OCI-LY7 (cell line): Measurements from ENCODE around the gene UPK3A.

Experiments
- EZH2phosphoT487 ChIP-seq: fragments of 200-600 bp; sonication (generic); IDR thresholded peaks from 2 replicates; pipeline ENCODE4 v1.6.1; 2018; ENCODE audit warnings: low read depth, borderline replicate concordance, mild to moderate bottlenecking, mixed run types, antibody characterized with exemption, low read length, moderate library complexity, mixed read lengths
- TF ChIP-seq, protein P1 (sequence below): fragments of 200-600 bp; sonication (generic); conservative IDR thresholded peaks from 2 replicates; pipeline ENCODE4 v1.5.1; 2014; ENCODE audit warnings: mild to moderate bottlenecking, antibody characterized with exemption, low read length, moderate library complexity, mixed read lengths

DNA sequence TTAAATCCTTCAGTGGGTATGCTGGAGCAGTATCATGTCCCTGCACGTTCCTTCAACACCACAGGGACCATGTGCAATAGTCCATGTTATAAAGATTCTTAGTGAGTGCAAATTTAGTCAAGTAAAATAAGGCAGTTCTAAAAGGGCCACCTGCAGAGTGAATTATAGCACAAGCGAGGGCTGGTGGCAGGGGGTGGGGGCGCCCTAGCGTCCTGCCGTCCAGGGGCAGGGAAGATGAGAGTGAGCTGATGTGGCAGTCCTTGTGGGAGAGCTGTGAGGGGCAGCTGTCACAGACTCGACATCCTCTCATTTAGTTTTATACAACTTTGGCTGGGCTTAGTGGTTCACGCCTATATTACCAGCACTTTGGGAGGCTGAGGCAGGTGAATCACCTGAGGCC, 54.0 kb downstream of the UPK3A start:
- TF ChIP-seq, protein P1, sequence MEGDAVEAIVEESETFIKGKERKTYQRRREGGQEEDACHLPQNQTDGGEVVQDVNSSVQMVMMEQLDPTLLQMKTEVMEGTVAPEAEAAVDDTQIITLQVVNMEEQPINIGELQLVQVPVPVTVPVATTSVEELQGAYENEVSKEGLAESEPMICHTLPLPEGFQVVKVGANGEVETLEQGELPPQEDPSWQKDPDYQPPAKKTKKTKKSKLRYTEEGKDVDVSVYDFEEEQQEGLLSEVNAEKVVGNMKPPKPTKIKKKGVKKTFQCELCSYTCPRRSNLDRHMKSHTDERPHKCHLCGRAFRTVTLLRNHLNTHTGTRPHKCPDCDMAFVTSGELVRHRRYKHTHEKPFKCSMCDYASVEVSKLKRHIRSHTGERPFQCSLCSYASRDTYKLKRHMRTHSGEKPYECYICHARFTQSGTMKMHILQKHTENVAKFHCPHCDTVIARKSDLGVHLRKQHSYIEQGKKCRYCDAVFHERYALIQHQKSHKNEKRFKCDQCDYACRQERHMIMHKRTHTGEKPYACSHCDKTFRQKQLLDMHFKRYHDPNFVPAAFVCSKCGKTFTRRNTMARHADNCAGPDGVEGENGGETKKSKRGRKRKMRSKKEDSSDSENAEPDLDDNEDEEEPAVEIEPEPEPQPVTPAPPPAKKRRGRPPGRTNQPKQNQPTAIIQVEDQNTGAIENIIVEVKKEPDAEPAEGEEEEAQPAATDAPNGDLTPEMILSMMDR: no peak
- TF ChIP-seq EZH2phosphoT487: no peak
